ENCODE results near the gene ADAM33.

ADAM33 gene

GRCh38 chr20:3681931-3682781 is at the start of gene ADAM33:
TSS of gene ADAM33 (minus strand) at chr20:3682010. CDS start at chr20:3682004, 6 bp downstream.
- DNase-seq (ENCODE audit: low spot score) = peak; percentile 83

GRCh38 chr20:3730803-3731672 is 49.2 kb upstream of the ADAM33 start:
- DNase-seq (ENCODE audit: low spot score) = no peak

GRCh38 chr20:3729811-3730540 is 48.2 kb upstream of the ADAM33 start:
- no peak for DNase-seq (ENCODE audit: low spot score)

- DNase-seq (ENCODE audit: low spot score) = no peak
Observed at GRCh38 chr20:3729378-3729777, 47.6 kb upstream of the ADAM33 start.

- DNase-seq (ENCODE audit: low spot score) = no peak
Observed at GRCh38 chr20:3728876-3729275, 47.1 kb upstream of the ADAM33 start.

GRCh38 chr20:3728354-3728753 is 46.5 kb upstream of the ADAM33 start:
- DNase-seq (ENCODE audit: low spot score) = no peak

- DNase-seq (ENCODE audit: low spot score) = peak; percentile 79
Observed at GRCh38 chr20:3727401-3728021, 45.7 kb upstream of the ADAM33 start.

GRCh38 chr20:3724356-3724755 is 42.5 kb upstream of the ADAM33 start:
- DNase-seq (ENCODE audit: low spot score) = no peak

GRCh38 chr20:3723284-3723683 is 41.5 kb upstream of the ADAM33 start:
- DNase-seq (ENCODE audit: low spot score) = no peak

- no peak for DNase-seq (ENCODE audit: low spot score)
Observed at GRCh38 chr20:3721912-3722311, 40.1 kb upstream of the ADAM33 start.

GRCh38 chr20:3720626-3721025 is 38.8 kb upstream of the ADAM33 start:
- no peak for DNase-seq (ENCODE audit: low spot score)

- DNase-seq (ENCODE audit: low spot score) = no peak
Observed at GRCh38 chr20:3720068-3720467, 38.3 kb upstream of the ADAM33 start.

- no peak for DNase-seq (ENCODE audit: low spot score)
Observed at GRCh38 chr20:3719046-3719445, 37.2 kb upstream of the ADAM33 start.

GRCh38 chr20:3716195-3716834 is 34.5 kb upstream of the ADAM33 start:
- peak; percentile 79 for DNase-seq (ENCODE audit: low spot score)

GRCh38 chr20:3714092-3714491 is 32.3 kb upstream of the ADAM33 start:
- DNase-seq (ENCODE audit: low spot score) = no peak

GRCh38 chr20:3712279-3712873 is 30.6 kb upstream of the ADAM33 start, which contains the start of gene SIGLEC1:
TSS of gene SIGLEC1 (minus strand) at chr20:3712600. CDS start at chr20:3707128, 5,472 bp downstream.
- no peak for DNase-seq (ENCODE audit: low spot score)

- DNase-seq (ENCODE audit: low spot score) = no peak
Observed at GRCh38 chr20:3711484-3711941, 29.7 kb upstream of the ADAM33 start.

- DNase-seq (ENCODE audit: low spot score) = peak; percentile 93
Observed at GRCh38 chr20:3710703-3711483, 29.1 kb upstream of the ADAM33 start.

- no peak for DNase-seq (ENCODE audit: low spot score)
Observed at GRCh38 chr20:3710011-3710466, 28.2 kb upstream of the ADAM33 start.

- no peak for DNase-seq (ENCODE audit: low spot score)
Observed at GRCh38 chr20:3707508-3707899, 25.7 kb upstream of the ADAM33 start.
